Measurements from ENCODE around the gene ANKRD16. TPM values are rescaled to one million over a fixed set of nuclear protein-coding genes. Genes with fewer than 3 reads are reported as not detected.

The ANKRD16 gene
- total and polyA plus RNA-seq, 2 of the 8 experiments (the other 6 are each of a cell fraction or from before 2014, with no cell fraction given), result 8.2 to 12.7 TPM

GRCh38 chr10:5887641-5888040, 2.1 kb downstream of the ANKRD16 start (continued):
- no peak for TF ChIP-seq USF2 (IDR thresholded peaks at IDR 0.05; ENCODE audit: low read length)
- no peak for TF ChIP-seq NRF1 (IDR thresholded peaks at IDR 0.05; ENCODE audit: low read depth, low read length)
- no peak for TF ChIP-seq JUN (IDR thresholded peaks at IDR 0.05; ENCODE audit: low read depth, low read length)
